ENCODE data around the gene PMM2. TPM values are rescaled to one million over a fixed set of nuclear protein-coding genes. Genes with fewer than 3 reads are reported as not detected.

The PMM2 gene
- total RNA-seq, 1 experiment from 2014 or later = 53.8 TPM

DNA sequence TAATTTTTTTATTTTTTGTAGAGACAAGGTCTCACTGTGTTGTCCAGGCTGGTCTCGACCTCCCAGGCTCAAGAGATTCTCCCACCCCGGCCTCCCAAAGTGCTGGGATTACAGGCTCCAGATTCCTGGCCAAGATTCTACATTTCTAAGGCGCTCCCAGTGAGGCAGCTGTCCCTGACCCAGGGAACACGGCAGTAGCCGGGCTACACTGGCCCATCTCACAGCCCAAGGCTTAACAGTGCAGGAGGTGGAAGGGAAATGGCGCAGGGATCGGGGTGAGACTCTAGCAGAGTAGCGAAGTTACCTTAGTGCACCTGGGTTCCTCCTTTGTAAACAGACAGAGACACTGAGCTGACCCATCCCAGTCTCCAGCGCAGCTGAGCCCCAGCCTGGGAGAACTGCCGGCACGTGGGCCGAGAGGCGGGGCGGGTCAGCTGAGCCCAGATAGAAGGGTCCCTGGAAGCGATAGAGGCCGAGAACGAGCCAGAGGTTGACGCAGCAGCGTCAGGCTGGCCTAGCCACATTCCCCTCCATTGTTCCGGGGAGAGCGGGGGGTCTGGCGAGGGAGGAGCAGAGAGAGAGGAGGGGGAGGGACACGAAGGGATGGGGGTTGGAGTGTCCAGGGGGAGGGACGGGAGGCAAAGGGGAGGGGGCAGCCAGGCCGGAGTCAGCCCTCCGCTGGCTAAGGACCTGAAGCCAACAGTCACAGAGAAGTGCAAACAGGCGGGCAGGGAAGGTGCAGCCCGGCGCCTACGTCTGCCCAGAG lies 68.7 kb downstream of the PMM2 start (continued):
- TF ChIP-seq, protein P1, sequence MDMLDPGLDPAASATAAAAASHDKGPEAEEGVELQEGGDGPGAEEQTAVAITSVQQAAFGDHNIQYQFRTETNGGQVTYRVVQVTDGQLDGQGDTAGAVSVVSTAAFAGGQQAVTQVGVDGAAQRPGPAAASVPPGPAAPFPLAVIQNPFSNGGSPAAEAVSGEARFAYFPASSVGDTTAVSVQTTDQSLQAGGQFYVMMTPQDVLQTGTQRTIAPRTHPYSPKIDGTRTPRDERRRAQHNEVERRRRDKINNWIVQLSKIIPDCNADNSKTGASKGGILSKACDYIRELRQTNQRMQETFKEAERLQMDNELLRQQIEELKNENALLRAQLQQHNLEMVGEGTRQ (CRISPR knock-in tag; IDR thresholded peaks at IDR 0.05) = peak; percentile 90
- TF ChIP-seq, protein P2, sequence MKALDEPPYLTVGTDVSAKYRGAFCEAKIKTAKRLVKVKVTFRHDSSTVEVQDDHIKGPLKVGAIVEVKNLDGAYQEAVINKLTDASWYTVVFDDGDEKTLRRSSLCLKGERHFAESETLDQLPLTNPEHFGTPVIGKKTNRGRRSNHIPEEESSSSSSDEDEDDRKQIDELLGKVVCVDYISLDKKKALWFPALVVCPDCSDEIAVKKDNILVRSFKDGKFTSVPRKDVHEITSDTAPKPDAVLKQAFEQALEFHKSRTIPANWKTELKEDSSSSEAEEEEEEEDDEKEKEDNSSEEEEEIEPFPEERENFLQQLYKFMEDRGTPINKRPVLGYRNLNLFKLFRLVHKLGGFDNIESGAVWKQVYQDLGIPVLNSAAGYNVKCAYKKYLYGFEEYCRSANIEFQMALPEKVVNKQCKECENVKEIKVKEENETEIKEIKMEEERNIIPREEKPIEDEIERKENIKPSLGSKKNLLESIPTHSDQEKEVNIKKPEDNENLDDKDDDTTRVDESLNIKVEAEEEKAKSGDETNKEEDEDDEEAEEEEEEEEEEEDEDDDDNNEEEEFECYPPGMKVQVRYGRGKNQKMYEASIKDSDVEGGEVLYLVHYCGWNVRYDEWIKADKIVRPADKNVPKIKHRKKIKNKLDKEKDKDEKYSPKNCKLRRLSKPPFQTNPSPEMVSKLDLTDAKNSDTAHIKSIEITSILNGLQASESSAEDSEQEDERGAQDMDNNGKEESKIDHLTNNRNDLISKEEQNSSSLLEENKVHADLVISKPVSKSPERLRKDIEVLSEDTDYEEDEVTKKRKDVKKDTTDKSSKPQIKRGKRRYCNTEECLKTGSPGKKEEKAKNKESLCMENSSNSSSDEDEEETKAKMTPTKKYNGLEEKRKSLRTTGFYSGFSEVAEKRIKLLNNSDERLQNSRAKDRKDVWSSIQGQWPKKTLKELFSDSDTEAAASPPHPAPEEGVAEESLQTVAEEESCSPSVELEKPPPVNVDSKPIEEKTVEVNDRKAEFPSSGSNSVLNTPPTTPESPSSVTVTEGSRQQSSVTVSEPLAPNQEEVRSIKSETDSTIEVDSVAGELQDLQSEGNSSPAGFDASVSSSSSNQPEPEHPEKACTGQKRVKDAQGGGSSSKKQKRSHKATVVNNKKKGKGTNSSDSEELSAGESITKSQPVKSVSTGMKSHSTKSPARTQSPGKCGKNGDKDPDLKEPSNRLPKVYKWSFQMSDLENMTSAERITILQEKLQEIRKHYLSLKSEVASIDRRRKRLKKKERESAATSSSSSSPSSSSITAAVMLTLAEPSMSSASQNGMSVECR (CRISPR knock-in tag; IDR thresholded peaks at IDR 0.05; ENCODE audit: borderline replicate concordance) = peak; percentile 41; the same call in 1 of the 2 replicates
- TF ChIP-seq HMGA2 (CRISPR knock-in tag; IDR thresholded peaks at IDR 0.05) (no peak), SP1 (CRISPR knock-in tag; conservative IDR thresholded peaks at IDR 0.05) (peak; percentile 74; the same call in 1 of the 2 replicates), NR3C1 (CRISPR knock-in tag; conservative IDR thresholded peaks at IDR 0.05; ENCODE audit: low read depth) (0 out of 2 replicates have a peak, but pooled peaks have one; percentile 6), ETV6 (CRISPR knock-in tag; IDR thresholded peaks at IDR 0.05) (peak; percentile 88), GTF2I (CRISPR knock-in tag; conservative IDR thresholded peaks at IDR 0.05) (peak; percentile 90; the same call in 1 of the 2 replicates), TEAD1 (CRISPR knock-in tag; IDR thresholded peaks at IDR 0.05) (peak; percentile 92; the same call in 1 of the 2 replicates), NFE2L1 (CRISPR knock-in tag; IDR thresholded peaks at IDR 0.05) (no peak; the same call in 1 of the 2 replicates), ZNF232 (CRISPR knock-in tag; IDR thresholded peaks at IDR 0.05) (peak; percentile 48; the same call in 1 of the 2 replicates), ZNF121 (CRISPR knock-in tag; IDR thresholded peaks at IDR 0.05) (peak; percentile 95), SMAD3 (CRISPR knock-in tag; IDR thresholded peaks at IDR 0.05; ENCODE audit: borderline replicate concordance) (peak; percentile 43; the same call in 1 of the 2 replicates)
- TF ChIP-seq, protein P3, sequence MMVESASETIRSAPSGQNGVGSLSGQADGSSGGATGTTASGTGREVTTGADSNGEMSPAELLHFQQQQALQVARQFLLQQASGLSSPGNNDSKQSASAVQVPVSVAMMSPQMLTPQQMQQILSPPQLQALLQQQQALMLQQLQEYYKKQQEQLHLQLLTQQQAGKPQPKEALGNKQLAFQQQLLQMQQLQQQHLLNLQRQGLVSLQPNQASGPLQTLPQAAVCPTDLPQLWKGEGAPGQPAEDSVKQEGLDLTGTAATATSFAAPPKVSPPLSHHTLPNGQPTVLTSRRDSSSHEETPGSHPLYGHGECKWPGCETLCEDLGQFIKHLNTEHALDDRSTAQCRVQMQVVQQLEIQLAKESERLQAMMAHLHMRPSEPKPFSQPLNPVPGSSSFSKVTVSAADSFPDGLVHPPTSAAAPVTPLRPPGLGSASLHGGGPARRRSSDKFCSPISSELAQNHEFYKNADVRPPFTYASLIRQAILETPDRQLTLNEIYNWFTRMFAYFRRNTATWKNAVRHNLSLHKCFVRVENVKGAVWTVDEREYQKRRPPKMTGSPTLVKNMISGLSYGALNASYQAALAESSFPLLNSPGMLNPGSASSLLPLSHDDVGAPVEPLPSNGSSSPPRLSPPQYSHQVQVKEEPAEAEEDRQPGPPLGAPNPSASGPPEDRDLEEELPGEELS (CRISPR knock-in tag; IDR thresholded peaks at IDR 0.05) = peak; percentile 79; the same call in 1 of the 2 replicates
- TF ChIP-seq, protein P4, sequence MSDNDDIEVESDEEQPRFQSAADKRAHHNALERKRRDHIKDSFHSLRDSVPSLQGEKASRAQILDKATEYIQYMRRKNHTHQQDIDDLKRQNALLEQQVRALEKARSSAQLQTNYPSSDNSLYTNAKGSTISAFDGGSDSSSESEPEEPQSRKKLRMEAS (CRISPR knock-in tag; IDR thresholded peaks at IDR 0.05) = peak; percentile 96

DNA sequence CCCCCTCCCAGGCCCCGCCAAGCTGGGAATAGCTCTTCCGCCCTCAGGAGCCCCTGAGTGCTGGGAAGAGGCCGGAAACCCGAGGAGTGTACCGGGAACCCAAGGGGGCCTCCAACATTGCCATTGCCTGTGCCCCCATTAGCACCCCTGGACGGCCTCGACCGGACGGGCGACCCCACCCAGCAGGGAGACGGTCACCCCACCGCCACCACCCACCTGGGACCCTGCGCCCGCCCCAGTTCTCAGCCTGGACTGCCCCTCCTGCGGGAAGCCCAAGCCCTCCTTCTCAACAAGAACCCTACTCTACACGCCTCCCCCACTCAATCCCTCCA lies 69.2 kb downstream of the PMM2 start:
- CTCF ChIA-PET = interaction anchor here (0.7 to 5.8 kb wide), 10 partner anchors 11 to 232 kb away, joined by 3 to 58 read pairs (median 4); partner anchors contain the start of gene LITAFD
- H3K36me3 Mint-ChIP-seq = no peaks in the 10 kb centered on the region; the same call in 1 of the 2 replicates
- POLR2A ChIA-PET = interaction anchor here (1.0 kb wide), 1 partner anchor 35 kb away, joined by 8 read pairs; no protein-coding TSS in a partner anchor
- no peaks in the 10 kb centered on the region for H3K9me3 Mint-ChIP-seq
- H3K27me3 Mint-ChIP-seq (ENCODE audit: low read depth) = no peaks in the 10 kb centered on the region
- no peak for DNase-seq (ENCODE audit: low spot score)
- peak overlapping the region; percentile 89 for H3K4me3 Mint-ChIP-seq
- H3K27ac Mint-ChIP-seq = peak overlapping the region; percentile 86
- peaks cover 57% of the 10 kb centered on the region for H3K4me1 Mint-ChIP-seq
- TF ChIP-seq MYBL2 (CRISPR knock-in tag; IDR thresholded peaks at IDR 0.05) (no peak), ESRRA (CRISPR knock-in tag; IDR thresholded peaks at IDR 0.05; ENCODE audit: borderline replicate concordance) (no peak), TP53 (CRISPR knock-in tag; IDR thresholded peaks at IDR 0.05) (0 out of 2 replicates have a peak, but pooled peaks have one; percentile 15)
- no peak for ATAC-seq
